Vagina (tissue), 2 donors: ENCODE results near the gene APLP2. TPM values are rescaled to one million over a fixed set of nuclear protein-coding genes. Genes with fewer than 3 reads are reported as not detected.

ENCODE experiments used
- DNase-seq, 2 donors: peaks; one replicate each; pipeline ENCODE4 v3.0.0-alpha.2; 2017; ENCODE audit errors: extremely low spot score in 2 of 2
- H3K27ac ChIP-seq: fragments of 200-600 bp; sonication (generic); one replicate; pipeline ENCODE4 v1.5.1; 2019
- H3K27me3 ChIP-seq: fragments of 200-600 bp; sonication (generic); one replicate; pipeline ENCODE4 v1.5.1; 2019
- H3K36me3 ChIP-seq, 2 donors: fragments of 200-600 bp; sonication (generic); one replicate each; pipeline ENCODE4 v1.5.1; 2017 to 2019
- H3K4me1 ChIP-seq: fragments of 200-600 bp; sonication (generic); one replicate; pipeline ENCODE4 v1.5.1; 2019
- H3K4me3 ChIP-seq, 2 donors: fragments of 200-600 bp; sonication (generic); 1 replicate in 1 of 2; 2 replicates in 1 of 2; pipeline ENCODE4 v1.5.1; 2016 to 2019
- H3K9me3 ChIP-seq: fragments of 200-600 bp; sonication (generic); one replicate; pipeline ENCODE4 v1.5.1; 2019
- CTCF ChIP-seq, 3 experiments: fragments of 450-650 bp in 2 of 3; fragments of 200-600 bp in 1 of 3; sonication (generic) in 1 of 3; IDR thresholded peaks; one replicate each; pipeline ENCODE4 v1.5.1; 2017 to 2019; ENCODE audit warnings: antibody characterized with exemption in 3 of 3, mild to moderate bottlenecking in 2 of 3, moderate library complexity in 2 of 3
- POLR2A ChIP-seq, 2 donors: fragments of 450-650 bp; IDR thresholded peaks; one replicate each; pipeline ENCODE4 v1.6.1; 2017; ENCODE audit warnings: antibody characterized with exemption in 2 of 2, mild to moderate bottlenecking in 2 of 2, moderate library complexity in 2 of 2
- POLR2AphosphoS5 ChIP-seq, 2 donors: sonication (generic); formaldehyde crosslinking; IDR thresholded peaks; one replicate each; pipeline ENCODE4 v1.9.0; 2017; ENCODE audit warnings: antibody characterized with exemption in 2 of 2, mild to moderate bottlenecking in 2 of 2, low read depth in 1 of 2; ENCODE audit not compliant: insufficient read depth in 1 of 2
- intact Hi-C: fragments of 100-400 bp; cut with DNase I; formaldehyde crosslinking; loops from one replicate; pipeline ENCODE4 v1.15.1; 2023
- total RNA-seq: library from RNA; depleted of rRNA; stranded (reverse); fragments of >200 nt; gene quantifications from one replicate; pipeline ENCODE4 v1.2.3, GENCODE V29; 2016

The APLP2 gene
- total RNA-seq, 1 donor from 2014 or later: 234 TPM

GRCh38 chr11:130068986-130069658, 572 bp upstream of the APLP2 start:
- intact Hi-C loops: loop anchor here (5.0 kb wide), 1 partner anchor 67 kb away; the partner anchor contains the start of gene PRDM10
- H3K27me3 ChIP-seq: no peaks in the 10 kb centered on the region
- no peaks in the 10 kb centered on the region for H3K9me3 ChIP-seq
- TF ChIP-seq POLR2A (IDR thresholded peaks at IDR 0.05) (peak in 1 of 2 donors; percentile 22), CTCF (IDR thresholded peaks at IDR 0.05) (peak in 1 of 3 experiments; percentile 6), POLR2AphosphoS5 (IDR thresholded peaks at IDR 0.05; ENCODE audit: insufficient read depth in 1 of 2, low read depth in 1 of 2) (peak; percentile 15 to 61)
- peaks cover 21% of the 10 kb centered on the region for H3K4me1 ChIP-seq
- H3K27ac ChIP-seq: peak overlapping the region; percentile 92
- peak overlapping the region; percentile 72 to 99 for H3K4me3 ChIP-seq
- H3K36me3 ChIP-seq: no peaks in the 10 kb centered on the region
- peak in 1 of 2 donors; percentile 93 for DNase-seq

- intact Hi-C loops: loop anchor here (5.0 kb wide), 1 partner anchor 52 kb away; no protein-coding TSS in a partner anchor
- DNase-seq: no peak
- H3K4me1 ChIP-seq: peaks cover 21% of the 10 kb centered on the region
Measured at GRCh38 chr11:130070109-130070845, 583 bp downstream of the APLP2 start.

GRCh38 chr11:130070846-130071200, 1.1 kb downstream of the APLP2 start:
- intact Hi-C loops: loop anchor here (5.0 kb wide), 1 partner anchor 51 kb away; no protein-coding TSS in a partner anchor
- no peak for DNase-seq

More at GRCh38 chr11:130070109-130070845, 583 bp downstream of the APLP2 start:
- H3K9me3 ChIP-seq: no peaks in the 10 kb centered on the region
- H3K27ac ChIP-seq: peak overlapping the region; percentile 90
- no peaks in the 10 kb centered on the region for H3K27me3 ChIP-seq
- peak overlapping the region; percentile 72 to 99 for H3K4me3 ChIP-seq
- no peaks in the 10 kb centered on the region for H3K36me3 ChIP-seq
- TF ChIP-seq CTCF (IDR thresholded peaks at IDR 0.05): no peak
- TF ChIP-seq POLR2AphosphoS5 (IDR thresholded peaks at IDR 0.05; ENCODE audit: insufficient read depth in 1 of 2, low read depth in 1 of 2): no peak
- no peak for TF ChIP-seq POLR2A (IDR thresholded peaks at IDR 0.05)

GRCh38 chr11:130071211-130071712, 1.6 kb downstream of the APLP2 start:
- Histone ChIP-seq H3K36me3 (no peaks in the 10 kb centered on the region), H3K4me1 (peaks cover 21% of the 10 kb centered on the region), H3K4me3 (peak overlapping the region; percentile 72 to 99), H3K27me3 (no peaks in the 10 kb centered on the region), H3K9me3 (no peaks in the 10 kb centered on the region), H3K27ac (peak overlapping the region; percentile 90)
- intact Hi-C loops: loop anchor here (5.0 kb wide), 1 partner anchor 51 kb away; no protein-coding TSS in a partner anchor
- DNase-seq: no peak
- TF ChIP-seq POLR2AphosphoS5 (IDR thresholded peaks at IDR 0.05; ENCODE audit: insufficient read depth in 1 of 2, low read depth in 1 of 2) (peak in 1 of 2 donors; percentile 12), POLR2A (IDR thresholded peaks at IDR 0.05) (no peak), CTCF (IDR thresholded peaks at IDR 0.05) (no peak)

More at GRCh38 chr11:130070846-130071200, 1.1 kb downstream of the APLP2 start:
- no peaks in the 10 kb centered on the region for H3K27me3 ChIP-seq
- no peak for TF ChIP-seq CTCF (IDR thresholded peaks at IDR 0.05)
- TF ChIP-seq POLR2AphosphoS5 (IDR thresholded peaks at IDR 0.05; ENCODE audit: insufficient read depth in 1 of 2, low read depth in 1 of 2): no peak
- no peak for TF ChIP-seq POLR2A (IDR thresholded peaks at IDR 0.05)
- peak overlapping the region; percentile 90 for H3K27ac ChIP-seq
- H3K9me3 ChIP-seq: no peaks in the 10 kb centered on the region
- H3K4me1 ChIP-seq: peaks cover 21% of the 10 kb centered on the region
- no peaks in the 10 kb centered on the region for H3K36me3 ChIP-seq
- H3K4me3 ChIP-seq: peak overlapping the region; percentile 72 to 99
